Measurements from ENCODE around the gene THEM4.

- TF ChIP-seq CTCF (IDR thresholded peaks at IDR 0.05; ENCODE audit: low read depth, low read length) (no peak), POLR2A (IDR thresholded peaks at IDR 0.05; ENCODE audit: extremely low read depth, insufficient read length) (no peak)
Observed at GRCh38 chr1:151849871-151850270, 59.4 kb downstream of the THEM4 start.
